Nephron progenitor cell (in vitro differentiated cells): Measurements from ENCODE around the gene COL6A2.

ENCODE experiments used
- DNase-seq: peaks from one replicate; pipeline ENCODE4 v3.0.0; 2021
- H3K27ac Mint-ChIP-seq: 2 replicates; pipeline ENCODE4 v1.8.0; 2021; ENCODE audit warnings: mild to moderate bottlenecking, moderate library complexity, mixed read lengths
- H3K27me3 Mint-ChIP-seq: 2 replicates; pipeline ENCODE4 v1.8.0; 2021; ENCODE audit warnings: mild to moderate bottlenecking, low read depth, mixed read lengths; ENCODE audit not compliant: poor library complexity
- H3K36me3 Mint-ChIP-seq: 2 replicates; pipeline ENCODE4 v1.8.0; 2021; ENCODE audit warnings: low read depth, mixed read lengths
- H3K4me1 Mint-ChIP-seq: 2 replicates; pipeline ENCODE4 v1.8.0; 2021; ENCODE audit warnings: mixed read lengths
- H3K4me3 Mint-ChIP-seq: 2 replicates; pipeline ENCODE4 v1.8.0; 2021; ENCODE audit warnings: mild to moderate bottlenecking, moderate library complexity, mixed read lengths
- H3K9me3 Mint-ChIP-seq: 2 replicates; pipeline ENCODE4 v1.8.0; 2021; ENCODE audit warnings: mild to moderate bottlenecking, moderate library complexity, mixed read lengths
- TF ChIP-seq, protein P1 (sequence below): fragments of 200-600 bp; sonication (generic); IDR thresholded peaks from 2 replicates; pipeline ENCODE4 v1.5.0; 2021; ENCODE audit warnings: antibody characterized with exemption

The COL6A2 gene

GRCh38 chr21:46077674-46078101 lies 20.2 kb upstream of the COL6A2 start:
- no peak for DNase-seq
- Mint-ChIP-seq H3K4me1 (peaks cover 4% of the 10 kb centered on the region), H3K4me3 (no peak overlapping the region), H3K9me3 (no peaks in the 10 kb centered on the region), H3K27ac (no peak overlapping the region), H3K36me3 (no peaks in the 10 kb centered on the region), H3K27me3 (peaks cover 9% of the 10 kb centered on the region)
- TF ChIP-seq, protein P1, sequence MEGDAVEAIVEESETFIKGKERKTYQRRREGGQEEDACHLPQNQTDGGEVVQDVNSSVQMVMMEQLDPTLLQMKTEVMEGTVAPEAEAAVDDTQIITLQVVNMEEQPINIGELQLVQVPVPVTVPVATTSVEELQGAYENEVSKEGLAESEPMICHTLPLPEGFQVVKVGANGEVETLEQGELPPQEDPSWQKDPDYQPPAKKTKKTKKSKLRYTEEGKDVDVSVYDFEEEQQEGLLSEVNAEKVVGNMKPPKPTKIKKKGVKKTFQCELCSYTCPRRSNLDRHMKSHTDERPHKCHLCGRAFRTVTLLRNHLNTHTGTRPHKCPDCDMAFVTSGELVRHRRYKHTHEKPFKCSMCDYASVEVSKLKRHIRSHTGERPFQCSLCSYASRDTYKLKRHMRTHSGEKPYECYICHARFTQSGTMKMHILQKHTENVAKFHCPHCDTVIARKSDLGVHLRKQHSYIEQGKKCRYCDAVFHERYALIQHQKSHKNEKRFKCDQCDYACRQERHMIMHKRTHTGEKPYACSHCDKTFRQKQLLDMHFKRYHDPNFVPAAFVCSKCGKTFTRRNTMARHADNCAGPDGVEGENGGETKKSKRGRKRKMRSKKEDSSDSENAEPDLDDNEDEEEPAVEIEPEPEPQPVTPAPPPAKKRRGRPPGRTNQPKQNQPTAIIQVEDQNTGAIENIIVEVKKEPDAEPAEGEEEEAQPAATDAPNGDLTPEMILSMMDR = no peak

DNA sequence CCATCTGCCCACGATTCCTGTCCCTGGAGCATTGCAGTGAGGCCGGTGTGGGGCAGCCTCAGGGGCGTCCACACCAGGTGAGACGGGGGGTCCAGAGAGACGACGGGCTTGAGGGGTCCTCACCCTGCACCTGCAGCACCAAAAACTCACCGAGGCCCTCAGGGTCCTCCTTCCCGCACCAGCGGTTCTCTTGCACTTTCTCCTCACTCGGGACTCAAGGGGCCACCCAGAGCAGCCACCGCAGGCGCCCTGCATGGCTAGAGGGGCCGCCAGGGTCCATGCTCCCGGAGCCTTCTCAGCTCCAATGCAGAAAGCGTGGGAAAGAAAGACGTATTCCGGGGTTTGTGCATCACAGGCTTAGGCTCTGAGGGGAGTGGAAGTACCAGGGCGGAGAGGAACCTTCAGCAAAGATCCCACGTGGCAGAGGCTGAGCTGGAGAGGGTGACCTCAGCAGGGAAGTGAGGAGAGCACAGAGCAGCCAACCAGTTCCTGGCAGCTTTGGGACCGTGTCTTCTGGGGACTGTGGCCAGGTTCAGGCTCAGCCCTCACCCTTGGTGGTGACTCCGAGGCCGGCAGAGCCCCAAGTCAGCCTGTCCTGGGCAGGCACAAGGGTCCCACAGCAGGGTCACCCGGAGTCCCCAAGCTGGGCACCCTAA lies 19.5 kb upstream of the COL6A2 start:
- no peak for DNase-seq
- Mint-ChIP-seq H3K4me1 (peaks cover 10% of the 10 kb centered on the region), H3K9me3 (no peaks in the 10 kb centered on the region), H3K27me3 (peaks cover 9% of the 10 kb centered on the region), H3K27ac (no peak overlapping the region), H3K4me3 (no peak overlapping the region), H3K36me3 (no peaks in the 10 kb centered on the region)
- TF ChIP-seq, protein P1 = no peak

GRCh38 chr21:46078978-46079351 lies 18.9 kb upstream of the COL6A2 start:
- Mint-ChIP-seq H3K4me3 (no peak overlapping the region), H3K9me3 (no peaks in the 10 kb centered on the region), H3K36me3 (no peaks in the 10 kb centered on the region), H3K27me3 (peaks cover 9% of the 10 kb centered on the region), H3K27ac (no peak overlapping the region), H3K4me1 (peaks cover 13% of the 10 kb centered on the region)
- TF ChIP-seq, protein P1 = no peak
- no peak for DNase-seq

DNA sequence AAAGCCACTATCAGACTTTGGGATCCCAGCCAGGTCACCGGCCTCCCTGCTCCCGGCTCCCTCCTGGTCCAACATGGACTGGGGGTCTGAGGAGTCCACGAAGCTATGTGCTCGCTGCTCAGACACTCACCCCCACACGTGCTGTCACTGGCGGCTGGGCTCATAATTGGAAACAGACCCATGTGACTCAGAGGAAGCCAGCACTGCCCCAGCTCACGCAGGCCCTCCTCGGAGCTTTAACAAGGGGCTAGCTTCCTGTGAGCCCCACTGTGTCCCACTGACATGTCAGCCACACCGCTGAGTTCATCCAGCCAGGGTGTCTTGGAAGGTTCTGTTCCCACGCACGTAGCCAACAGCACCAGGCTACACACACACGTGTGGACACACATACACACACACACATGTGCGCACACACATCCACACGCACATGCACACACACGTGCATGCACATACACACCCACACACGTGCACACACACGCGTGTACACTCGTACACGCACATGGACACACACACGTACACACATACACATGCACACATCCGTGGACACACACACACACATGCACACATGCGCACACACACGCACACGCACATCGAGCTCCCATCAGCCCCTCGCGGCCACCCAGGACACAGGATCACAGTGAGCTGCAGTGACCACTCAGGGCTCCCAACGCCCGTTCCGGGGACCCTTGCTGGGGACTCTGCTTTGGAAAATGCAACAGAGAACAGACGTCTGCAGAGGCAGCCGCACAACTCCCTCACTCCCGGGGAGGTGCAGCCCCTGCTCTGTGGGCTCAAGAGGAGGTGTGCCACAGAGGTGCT lies 18.4 kb upstream of the COL6A2 start:
- H3K27me3 Mint-ChIP-seq = peaks cover 9% of the 10 kb centered on the region
- DNase-seq = no peak

GRCh38 chr21:46080171-46081021 lies 17.5 kb upstream of the COL6A2 start:
- H3K9me3 Mint-ChIP-seq = no peaks in the 10 kb centered on the region
- H3K4me1 Mint-ChIP-seq = peaks cover 18% of the 10 kb centered on the region
- peaks cover 6% of the 10 kb centered on the region for H3K27me3 Mint-ChIP-seq
- H3K27ac Mint-ChIP-seq = no peak overlapping the region
- no peaks in the 10 kb centered on the region for H3K36me3 Mint-ChIP-seq
- TF ChIP-seq, protein P1 = no peak
- DNase-seq = no peak
- no peak overlapping the region for H3K4me3 Mint-ChIP-seq

More for the DNA sequence above, 18.4 kb upstream of the COL6A2 start:
- Mint-ChIP-seq H3K9me3 (no peaks in the 10 kb centered on the region), H3K27ac (no peak overlapping the region), H3K36me3 (no peaks in the 10 kb centered on the region), H3K4me3 (no peak overlapping the region), H3K4me1 (peaks cover 18% of the 10 kb centered on the region)
- TF ChIP-seq, protein P1 = no peak
